IgD-negative memory B cell (primary cell): ENCODE data around the gene CDC7. TPM values are rescaled to one million over a fixed set of nuclear protein-coding genes. Genes with fewer than 3 reads are reported as not detected.
A peak's percentile ranks its signal among the peaks of the same experiment; 100 is the strongest.
"Not testable (repeated sequence)": the region's sequence is repeated elsewhere in the genome, so short reads cannot be mapped to it uniquely, and the experiment has no call there.

Experiments
- H3K27ac Mint-ChIP-seq, 3 donors: one replicate each; pipeline ENCODE4 v1.8.0; 2020 to 2022; ENCODE audit warnings: mild to moderate bottlenecking in 3 of 3, mixed read lengths in 3 of 3, moderate library complexity in 1 of 3
- H3K27me3 Mint-ChIP-seq: one replicate; pipeline ENCODE4 v1.8.0; 2021; ENCODE audit warnings: mixed read lengths
- H3K36me3 Mint-ChIP-seq: one replicate; pipeline ENCODE4 v1.8.0; 2020; ENCODE audit warnings: mild to moderate bottlenecking, mixed read lengths
- H3K4me1 Mint-ChIP-seq, 3 donors: one replicate each; pipeline ENCODE4 v1.8.0; 2020 to 2022; ENCODE audit warnings: mixed read lengths in 3 of 3, mild to moderate bottlenecking in 1 of 3
- H3K4me3 Mint-ChIP-seq, 4 donors: one replicate each; pipeline ENCODE4 v1.8.0; 2020 to 2022; ENCODE audit warnings: mild to moderate bottlenecking in 4 of 4, mixed read lengths in 4 of 4, moderate library complexity in 3 of 4
- H3K9me3 Mint-ChIP-seq, 3 donors: one replicate each; pipeline ENCODE4 v1.8.0; 2020 to 2021; ENCODE audit warnings: mixed read lengths in 3 of 3, mild to moderate bottlenecking in 1 of 3
- polyA plus RNA-seq: library from polyadenylated mRNA; unstranded; fragments of 300-500 nt; fragmentation: Illumina TruSeq; gene quantifications from one replicate; pipeline ENCODE4 v1.2.3, GENCODE V29; 2021

Gene CDC7
- polyA plus RNA-seq, 1 donor from 2014 or later = 1.8 TPM

- Mint-ChIP-seq H3K27ac (peak overlapping the region in 1 of 3 donors; percentile 35), H3K9me3 (no peaks in the 10 kb centered on the region), H3K36me3 (no peaks in the 10 kb centered on the region), H3K27me3 (no peaks in the 10 kb centered on the region), H3K4me1 (peaks cover 13 to 15% (median 14%) of the 10 kb centered on the region in 3 donors), H3K4me3 (peak overlapping the region in 2 of 4 donors; percentile 7 to 38)
Measured at GRCh38 chr1:91502672-91503184, 2.1 kb downstream of the CDC7 start.

DNA sequence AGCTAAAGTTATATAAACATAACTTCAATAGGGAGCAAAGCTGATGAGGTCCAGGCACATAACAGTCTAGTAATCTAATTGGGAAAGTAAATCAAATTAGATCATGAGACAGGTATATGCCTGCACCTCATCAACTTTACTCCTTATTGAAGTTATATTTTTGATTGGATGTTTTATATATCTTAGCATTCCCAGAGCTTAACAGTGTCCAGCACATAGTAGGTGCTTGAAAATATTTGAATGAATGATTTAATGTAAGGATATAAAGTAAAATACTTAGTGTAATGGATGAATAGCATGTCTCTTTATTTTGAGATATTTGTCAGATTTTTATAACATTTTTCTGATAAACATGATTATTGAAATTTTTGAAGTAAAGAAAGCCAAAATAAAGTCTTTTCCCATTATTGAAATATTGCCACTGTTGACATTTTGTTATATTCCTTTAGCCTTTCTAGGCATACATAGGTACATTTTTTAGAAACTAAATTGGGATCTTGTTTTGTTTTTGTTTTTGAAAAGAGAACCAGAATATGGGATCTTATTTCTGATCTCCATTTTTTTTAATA is 2.8 kb downstream of the CDC7 start:
- Mint-ChIP-seq H3K4me1 (peaks cover 13 to 15% (median 14%) of the 10 kb centered on the region in 3 donors), H3K36me3 (no peaks in the 10 kb centered on the region), H3K27me3 (no peaks in the 10 kb centered on the region), H3K27ac (no peak overlapping the region), H3K4me3 (no peak overlapping the region), H3K9me3 (no peaks in the 10 kb centered on the region)

DNA sequence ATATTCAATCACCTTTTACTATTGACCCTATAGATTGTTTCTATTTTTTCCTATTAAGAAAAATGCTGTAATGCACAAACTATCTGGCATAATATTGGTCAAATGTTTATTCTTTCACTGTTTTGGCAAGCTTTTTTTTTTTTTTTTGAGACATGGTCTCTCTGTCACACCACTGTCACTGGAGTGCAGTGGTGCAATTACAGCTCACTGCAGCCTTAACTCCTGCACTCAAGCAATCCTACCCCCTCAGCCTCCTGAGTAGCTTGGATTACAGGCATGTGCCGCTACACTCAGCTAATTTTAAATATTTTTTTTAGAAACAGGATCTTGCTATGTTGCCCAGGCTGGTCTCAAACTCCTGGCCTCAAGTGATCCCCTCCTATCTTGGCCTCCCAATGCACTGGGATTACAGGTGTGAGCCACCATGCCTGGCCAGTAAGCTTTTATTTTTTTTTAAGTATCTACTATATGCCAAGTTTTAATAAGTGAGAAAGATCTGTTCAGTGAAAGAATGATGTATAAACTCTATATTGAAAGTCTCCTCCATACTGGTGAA is 3.4 kb downstream of the CDC7 start:
- Mint-ChIP-seq H3K27me3 (no peaks in the 10 kb centered on the region), H3K36me3 (peaks cover 2% of the 10 kb centered on the region), H3K4me3 (no peak overlapping the region), H3K4me1 (peaks cover 13 to 15% (median 14%) of the 10 kb centered on the region in 3 donors), H3K9me3 (no peaks in the 10 kb centered on the region), H3K27ac (no peak overlapping the region)

DNA sequence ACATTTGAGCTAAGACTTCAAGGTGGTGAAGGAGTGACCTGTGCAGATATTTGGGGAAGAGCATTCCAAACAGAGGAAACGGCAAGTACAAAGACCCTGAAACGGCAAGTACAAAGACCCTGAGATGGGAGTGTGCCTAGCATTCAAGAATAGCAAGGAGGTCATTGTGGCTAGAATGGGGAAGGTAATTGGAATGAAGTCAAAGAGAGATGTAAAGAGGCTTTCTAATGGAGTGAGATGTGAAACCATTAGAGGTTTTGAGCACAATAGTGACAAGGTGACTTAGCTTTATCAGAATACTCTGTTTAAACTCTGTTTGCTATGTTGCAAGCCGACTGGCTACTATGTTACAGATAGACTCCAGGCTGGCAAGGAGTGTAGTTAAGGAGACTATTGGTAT is 4.4 kb downstream of the CDC7 start:
- H3K36me3 Mint-ChIP-seq = peaks cover 2% of the 10 kb centered on the region
- H3K4me3 Mint-ChIP-seq = no peak overlapping the region
- no peaks in the 10 kb centered on the region for H3K27me3 Mint-ChIP-seq
- H3K4me1 Mint-ChIP-seq = peaks cover 13 to 15% (median 14%) of the 10 kb centered on the region in 3 donors
- H3K27ac Mint-ChIP-seq = no peak overlapping the region
- no peaks in the 10 kb centered on the region for H3K9me3 Mint-ChIP-seq

GRCh38 chr1:91506071-91506470 is 5.4 kb downstream of the CDC7 start:
- Mint-ChIP-seq H3K9me3 (no peaks in the 10 kb centered on the region), H3K27me3 (no peaks in the 10 kb centered on the region), H3K4me3 (no peak overlapping the region), H3K36me3 (peaks cover 2% of the 10 kb centered on the region), H3K4me1 (peaks cover 13 to 15% (median 14%) of the 10 kb centered on the region in 3 donors), H3K27ac (peak overlapping the region in 1 of 3 donors; percentile 22)

DNA sequence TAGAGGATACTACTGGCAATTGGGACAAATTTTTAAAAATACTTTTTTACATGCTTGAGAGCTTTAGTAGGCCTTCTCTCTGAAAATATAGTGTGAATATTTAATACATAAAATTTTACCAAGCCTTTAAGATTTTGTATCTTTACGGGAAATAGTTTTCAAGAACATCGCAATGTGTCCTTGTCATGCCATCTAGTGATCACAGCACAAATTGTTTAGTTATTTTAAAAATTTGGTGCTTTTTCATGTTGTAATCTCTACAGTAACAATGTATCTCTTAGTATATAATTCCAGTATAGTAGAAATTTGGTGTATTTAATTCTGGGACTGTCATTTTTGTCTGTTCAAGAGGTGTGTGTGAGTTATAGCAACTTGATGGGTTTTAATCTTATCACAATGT is 6.7 kb downstream of the CDC7 start:
- H3K9me3 Mint-ChIP-seq = no peaks in the 10 kb centered on the region
- no peak overlapping the region for H3K27ac Mint-ChIP-seq
- H3K4me3 Mint-ChIP-seq = no peak overlapping the region
- H3K36me3 Mint-ChIP-seq = peaks cover 2% of the 10 kb centered on the region
- H3K4me1 Mint-ChIP-seq = peaks cover 5 to 10% (median 5%) of the 10 kb centered on the region in 3 donors
- no peaks in the 10 kb centered on the region for H3K27me3 Mint-ChIP-seq

GRCh38 chr1:91510754-91511153 is 10.1 kb downstream of the CDC7 start:
- no peak overlapping the region for H3K27ac Mint-ChIP-seq
- peaks cover 6% of the 10 kb centered on the region for H3K36me3 Mint-ChIP-seq
- no peaks in the 10 kb centered on the region for H3K27me3 Mint-ChIP-seq
- H3K4me3 Mint-ChIP-seq = no peak overlapping the region
- no peaks in the 10 kb centered on the region for H3K4me1 Mint-ChIP-seq
- H3K9me3 Mint-ChIP-seq = no peaks in the 10 kb centered on the region

GRCh38 chr1:91511386-91511785 is 10.7 kb downstream of the CDC7 start:
- H3K4me3 Mint-ChIP-seq = no peak overlapping the region
- peaks cover 8% of the 10 kb centered on the region for H3K36me3 Mint-ChIP-seq
- no peaks in the 10 kb centered on the region for H3K4me1 Mint-ChIP-seq
- H3K27me3 Mint-ChIP-seq = no peaks in the 10 kb centered on the region
- no peak overlapping the region for H3K27ac Mint-ChIP-seq
- H3K9me3 Mint-ChIP-seq = no peaks in the 10 kb centered on the region

DNA sequence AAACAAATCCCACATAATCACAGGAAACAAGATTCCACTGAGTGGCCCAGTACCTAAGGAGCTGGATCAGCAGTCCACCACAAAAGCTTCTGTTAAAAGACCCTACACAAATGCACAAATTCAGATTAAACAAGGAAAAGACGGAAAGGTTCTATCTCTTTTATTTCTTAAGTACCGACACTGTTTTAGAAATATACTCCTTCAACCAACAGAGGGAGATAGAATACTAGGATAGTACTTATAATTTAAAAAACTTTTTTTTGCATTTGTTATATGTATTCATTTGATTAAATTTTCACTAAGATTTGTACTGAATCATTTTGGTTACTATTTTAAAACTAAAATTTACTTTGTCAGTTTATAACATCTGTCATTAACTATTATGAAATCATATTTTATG is 12.5 kb downstream of the CDC7 start:
- peaks cover 11% of the 10 kb centered on the region for H3K36me3 Mint-ChIP-seq
- H3K4me3 Mint-ChIP-seq = no peak overlapping the region
- no peaks in the 10 kb centered on the region for H3K27me3 Mint-ChIP-seq
- H3K27ac Mint-ChIP-seq = no peak overlapping the region
- H3K4me1 Mint-ChIP-seq = no peaks in the 10 kb centered on the region
- H3K9me3 Mint-ChIP-seq = no peaks in the 10 kb centered on the region

DNA sequence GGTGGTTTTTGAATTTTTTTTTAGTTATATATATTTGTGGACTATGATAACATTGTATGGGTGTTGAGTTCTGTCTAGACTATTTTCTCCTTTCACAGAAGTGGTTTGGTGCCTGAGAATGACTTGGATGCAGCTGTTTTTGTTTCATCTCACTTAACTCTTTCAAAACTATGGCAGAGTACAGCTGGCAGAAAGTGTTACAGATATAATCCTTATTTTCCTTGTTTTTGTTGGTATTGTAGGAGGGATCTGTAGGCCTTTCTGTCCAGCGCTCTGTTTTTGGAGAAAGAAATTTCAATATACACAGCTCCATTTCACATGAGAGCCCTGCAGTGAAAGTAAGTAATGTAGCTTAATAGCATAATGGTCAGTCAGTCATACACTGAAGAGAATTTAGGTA is 13.1 kb downstream of the CDC7 start:
- Mint-ChIP-seq H3K4me3 (no peak overlapping the region), H3K9me3 (peaks cover 0 to 2% (median 0%) of the 10 kb centered on the region in 3 donors), H3K36me3 (peaks cover 14% of the 10 kb centered on the region), H3K27ac (no peak overlapping the region), H3K4me1 (no peaks in the 10 kb centered on the region), H3K27me3 (no peaks in the 10 kb centered on the region)

DNA sequence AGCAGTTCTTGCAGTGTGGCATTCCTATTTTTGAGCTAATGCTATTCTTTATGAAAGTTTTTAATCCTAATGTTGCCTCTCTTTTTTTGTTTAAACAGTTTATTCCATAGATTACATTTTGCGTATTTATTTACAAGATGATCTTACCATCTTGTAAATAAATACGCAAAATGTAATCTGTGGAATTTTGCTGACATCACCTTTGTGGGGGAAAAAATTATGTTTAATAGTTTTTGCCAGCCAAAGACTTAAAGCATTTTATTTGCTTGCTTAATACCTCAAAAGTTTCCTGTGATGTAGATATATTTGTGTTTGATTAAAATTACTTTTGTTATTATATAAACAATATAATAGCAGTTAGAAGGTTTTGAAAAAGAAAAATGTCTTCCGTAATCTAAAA is 15.3 kb downstream of the CDC7 start:
- H3K4me3 Mint-ChIP-seq = no peak overlapping the region
- H3K36me3 Mint-ChIP-seq = peaks cover 11% of the 10 kb centered on the region
- no peak overlapping the region for H3K27ac Mint-ChIP-seq
- H3K27me3 Mint-ChIP-seq = no peaks in the 10 kb centered on the region
- H3K4me1 Mint-ChIP-seq = no peaks in the 10 kb centered on the region
- H3K9me3 Mint-ChIP-seq = peaks cover 0 to 2% (median 0%) of the 10 kb centered on the region in 3 donors

DNA sequence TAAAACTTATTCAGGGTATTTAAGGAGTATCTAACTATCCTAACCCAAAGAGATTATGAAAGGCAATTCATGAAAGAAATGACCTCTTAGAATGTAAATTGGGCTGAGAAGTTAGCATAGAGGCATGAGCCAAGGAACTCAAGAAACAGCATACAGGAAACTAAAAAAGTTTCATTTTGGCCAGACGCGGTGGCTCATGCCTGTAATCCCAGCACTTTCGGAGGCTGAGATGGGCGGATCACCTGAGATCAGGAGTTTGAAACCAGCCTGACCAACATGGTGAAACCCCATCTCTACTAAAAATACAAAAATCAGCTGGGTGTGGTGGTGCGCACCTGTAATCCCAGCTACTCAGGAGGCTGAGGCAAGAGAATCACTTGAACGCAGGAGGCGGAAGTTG is 16.0 kb downstream of the CDC7 start:
- not testable (repeated sequence) for H3K9me3 Mint-ChIP-seq, H3K4me1 Mint-ChIP-seq, H3K27ac Mint-ChIP-seq, H3K27me3 Mint-ChIP-seq, H3K4me3 Mint-ChIP-seq
- H3K36me3 Mint-ChIP-seq = peaks cover 11% of the 10 kb centered on the region

DNA sequence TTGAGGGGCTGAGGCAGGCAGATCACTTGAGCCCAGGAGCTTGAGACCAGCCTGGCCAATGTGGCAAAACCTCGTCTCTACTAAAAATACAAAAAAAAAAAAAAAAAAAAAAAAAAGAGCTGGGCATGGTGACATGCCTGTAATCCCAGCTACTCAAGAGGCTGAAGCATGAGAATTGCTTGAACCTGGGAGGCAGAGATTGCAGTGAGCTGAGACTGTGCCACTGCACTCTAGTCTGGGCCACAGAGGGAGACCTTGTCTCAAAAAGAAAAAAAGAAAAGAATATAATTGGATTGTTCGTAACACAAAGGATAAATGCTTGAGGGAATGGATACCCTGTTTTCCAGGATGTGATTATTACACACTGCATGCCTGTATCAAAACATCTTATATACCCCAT is 18.5 kb downstream of the CDC7 start:
- not testable (repeated sequence) for H3K27ac Mint-ChIP-seq, H3K4me1 Mint-ChIP-seq, H3K27me3 Mint-ChIP-seq, H3K4me3 Mint-ChIP-seq, H3K9me3 Mint-ChIP-seq
- H3K36me3 Mint-ChIP-seq = peaks cover 11% of the 10 kb centered on the region

DNA sequence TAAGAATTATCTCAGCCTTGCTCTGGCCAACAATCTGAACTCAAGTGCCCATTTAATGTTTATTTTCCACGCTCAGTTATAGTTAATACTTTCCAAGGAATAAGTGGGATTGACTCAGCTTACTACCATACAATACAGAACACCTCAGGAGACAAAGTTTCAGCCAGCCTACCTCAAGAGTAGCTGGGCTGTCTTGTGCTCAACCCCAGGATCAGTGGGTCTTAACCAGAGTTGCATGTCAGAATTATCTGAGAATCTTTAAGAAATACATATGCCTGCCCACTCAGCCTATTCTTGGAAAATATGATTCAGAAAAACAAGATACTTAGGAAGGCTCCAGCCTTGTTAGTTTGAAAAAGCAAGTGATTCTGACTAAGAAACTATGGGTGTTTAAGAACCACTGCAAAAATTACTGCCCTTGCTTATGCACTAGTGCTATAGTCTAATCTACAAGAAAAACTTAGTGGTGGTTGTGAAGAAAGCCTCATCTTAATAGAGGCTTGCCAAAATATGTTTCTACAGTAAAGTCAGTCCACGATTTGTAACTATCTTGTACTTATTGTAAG is 20.4 kb downstream of the CDC7 start:
- Mint-ChIP-seq H3K9me3 (peaks cover 0 to 2% (median 0%) of the 10 kb centered on the region in 3 donors), H3K4me1 (no peaks in the 10 kb centered on the region), H3K36me3 (peaks cover 7% of the 10 kb centered on the region)

DNA sequence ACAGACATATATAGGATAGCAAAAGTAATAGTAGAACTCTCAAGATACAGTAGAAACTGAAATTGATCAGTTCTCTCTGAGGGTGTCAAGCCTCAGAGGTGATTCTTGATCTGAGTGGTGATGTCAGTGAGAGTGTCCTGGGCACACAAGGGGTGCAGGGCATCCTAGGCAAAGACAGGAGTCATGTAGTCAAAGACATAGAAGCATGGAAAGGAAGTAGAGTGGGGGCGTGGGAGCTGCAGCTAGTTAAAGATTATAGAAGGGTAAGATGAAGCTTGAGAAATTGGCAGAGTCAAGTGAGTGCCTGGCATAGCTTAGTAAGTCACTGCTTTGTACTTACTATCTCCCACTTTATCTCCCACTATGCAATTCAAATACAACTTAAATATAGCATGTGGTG is 22.8 kb downstream of the CDC7 start:
- Mint-ChIP-seq H3K4me1 (no peaks in the 10 kb centered on the region), H3K36me3 (no peaks in the 10 kb centered on the region), H3K27ac (no peak overlapping the region), H3K27me3 (no peaks in the 10 kb centered on the region), H3K9me3 (no peaks in the 10 kb centered on the region), H3K4me3 (no peak overlapping the region)

More for the DNA sequence above, 20.4 kb downstream of the CDC7 start:
- Mint-ChIP-seq H3K4me3 (no peak overlapping the region), H3K27ac (no peak overlapping the region), H3K27me3 (no peaks in the 10 kb centered on the region)

- H3K27me3 Mint-ChIP-seq = no peaks in the 10 kb centered on the region
Measured at GRCh38 chr1:91526496-91526895, 25.8 kb downstream of the CDC7 start.

More at GRCh38 chr1:91526496-91526895, 25.8 kb downstream of the CDC7 start:
- Mint-ChIP-seq H3K27ac (no peak overlapping the region), H3K36me3 (no peaks in the 10 kb centered on the region), H3K4me1 (no peaks in the 10 kb centered on the region), H3K9me3 (no peaks in the 10 kb centered on the region), H3K4me3 (no peak overlapping the region)
